GM12878 (cell line): ENCODE results near the gene TUBB. TPM values are rescaled to one million over a fixed set of nuclear protein-coding genes. Genes with fewer than 3 reads are reported as not detected.

Experiments used
- ATAC-seq: fragments of 200-7000 bp; cut with Tn5 transposase; 3 replicates; pipeline ENCODE4 v1.9.1; 2020; ENCODE audit warnings: mild to moderate bottlenecking, moderate library complexity
- BruUV-seq: library from RNA; stranded (reverse); fragments of 400-500 nt; replicated peaks from 2 replicates; lab custom pipeline; 2021; lab: Mats Ljungman, UMichigan
- CTCF ChIA-PET: fragments of 300-600 bp; sonication (Branson Sonifier 250); formaldehyde crosslinking; extraction: SDS; loops from one replicate; lab custom pipeline; 2021; ENCODE audit warnings: inconsistent platforms; lab: Yijun Ruan, JAX
- POLR2A ChIA-PET: fragments of 350-600 bp; formaldehyde crosslinking; extraction: SDS; loops from one replicate; lab custom pipeline; 2021; ENCODE audit warnings: inconsistent platforms; lab: Charles Lee
- RAD21 ChIA-PET: fragments of 300-600 bp; sonication (Branson Sonifier 250); formaldehyde crosslinking; loops from one replicate; lab custom pipeline; 2023; ENCODE audit warnings: antibody characterized with exemption; ENCODE audit not compliant: unreplicated experiment; lab: Charles Lee
- SMC1A ChIA-PET: fragments of 300-600 bp; sonication (Branson Sonifier 250); formaldehyde crosslinking; loops from one replicate; lab custom pipeline; 2023; ENCODE audit not compliant: unreplicated experiment, uncharacterized antibody; lab: Charles Lee
- DNase-seq: peaks from one replicate; pipeline ENCODE4 v3.0.0-alpha.2; 2011; ENCODE audit warnings: low read depth, low spot score
- FAIRE-seq: peaks from 3 replicates; lab custom pipeline; 2011; peaks lifted over from hg19 to GRCh38; lab: Jason Lieb, UNC
- H2AFZ ChIP-seq: 2 replicates; pipeline ENCODE4 v1.6.0; 2011; ENCODE audit warnings: low read depth, low read length, control low read depth; ENCODE audit not compliant: control insufficient read depth
- H3K27ac ChIP-seq: 2 replicates; pipeline ENCODE4 v1.5.1; 2011; ENCODE audit warnings: control low read depth; ENCODE audit not compliant: control insufficient read depth, insufficient read depth
- H3K27me3 ChIP-seq, 2 experiments: replicated peaks in 1 of 2; 2 replicates each; pipeline versions ENCODE4 v1.6.0 to v1.6.1; 2011; ENCODE audit warnings: low read length in 1 of 2; ENCODE audit not compliant: control insufficient read depth in 2 of 2, insufficient read depth in 2 of 2
- H3K36me3 ChIP-seq, 2 experiments: 2 replicates each; pipeline ENCODE4 v1.5.1; 2011; ENCODE audit warnings: low read length in 1 of 2; ENCODE audit not compliant: control insufficient read depth in 2 of 2, insufficient read depth in 2 of 2
- H3K4me1 ChIP-seq: 2 replicates; pipeline ENCODE4 v1.6.1; 2011; ENCODE audit warnings: mild to moderate bottlenecking, low read length, moderate library complexity, mixed read lengths; ENCODE audit not compliant: control insufficient read depth, insufficient read depth
- H3K4me2 ChIP-seq: 2 replicates; pipeline ENCODE4 v1.6.0; 2011; ENCODE audit warnings: control low read depth; ENCODE audit not compliant: control insufficient read depth, insufficient read depth
- H3K4me3 ChIP-seq: fragments of 200-600 bp; sonication (generic); 2 replicates; pipeline ENCODE4 v1.5.1; 2016
- H3K79me2 ChIP-seq: 2 replicates; pipeline ENCODE4 v1.6.0; 2011; ENCODE audit warnings: low read length; ENCODE audit not compliant: control insufficient read depth, insufficient read depth
- H3K9ac ChIP-seq: 2 replicates; pipeline ENCODE4 v1.8.0; 2011; ENCODE audit warnings: low read length, control low read depth, mixed read lengths; ENCODE audit not compliant: control insufficient read depth, insufficient read depth
- H3K9me3 ChIP-seq: replicated peaks from 3 replicates; pipeline ENCODE4 v1.5.1; 2011; ENCODE audit warnings: mild to moderate bottlenecking, low read length; ENCODE audit not compliant: control insufficient read depth, insufficient read depth
- H4K20me1 ChIP-seq: 2 replicates; pipeline ENCODE4 v1.6.0; 2011; ENCODE audit not compliant: control insufficient read depth, insufficient read depth
- HCFC1 ChIP-seq: fragments of 150-350 bp; IDR thresholded peaks from 2 replicates; pipeline ENCODE4 v1.6.1; 2014; ENCODE audit warnings: low read length
- MXI1 ChIP-seq: fragments of 150-350 bp; IDR thresholded peaks from 2 replicates; pipeline ENCODE4 v1.6.1; 2011; ENCODE audit warnings: low read depth, mild to moderate bottlenecking, inconsistent platforms, low read length, improper control_type of control experiment
- PAX5 ChIP-seq: IDR thresholded peaks from 2 replicates; pipeline ENCODE4 v1.6.1; 2011; ENCODE audit warnings: low read depth, low read length, borderline replicate concordance
- RELA ChIP-seq: fragments of 450-650 bp; IDR thresholded peaks from 2 replicates; pipeline ENCODE4 v1.8.0; 2014; ENCODE audit warnings: borderline replicate concordance; ENCODE audit not compliant: partially characterized antibody
- SPI1 ChIP-seq: IDR thresholded peaks from 2 replicates; pipeline ENCODE4 v1.6.1; 2011; ENCODE audit warnings: low read depth, mild to moderate bottlenecking, low read length, moderate library complexity, borderline replicate concordance; ENCODE audit not compliant: insufficient read depth
- SREBF1 ChIP-seq: IDR thresholded peaks from 2 replicates; pipeline ENCODE4 v1.6.1; 2012; ENCODE audit warnings: mild to moderate bottlenecking, low read length
- STAT1 ChIP-seq: fragments of 450-650 bp; conservative IDR thresholded peaks from 2 replicates; pipeline ENCODE4 v1.6.1; 2014; ENCODE audit warnings: antibody characterized with exemption, mild to moderate bottlenecking
- WGBS: methylation state at CpG from one replicate; pipeline ENCODE4 v1.1.6; 2016; ENCODE audit warnings: low lambda C conversion rate; ENCODE audit not compliant: insufficient replicate concordance, insufficient coverage; ENCODE audit errors: missing lambda C conversion rate; 5-methylcytosine and 5-hydroxymethylcytosine counted together
- in situ Hi-C: fragments of 300-500 bp; cut with MboI; formaldehyde crosslinking; loops from 9 replicates; pipeline ENCODE4 v1.14.3; 2018; ENCODE audit warnings: mixed read lengths
- intact Hi-C: fragments of 100-400 bp; cut with micrococcal nuclease; formaldehyde crosslinking; loops from one replicate; pipeline ENCODE4 v1.14.2; 2022; ENCODE audit not compliant: unreplicated experiment
- polyA plus RNA-seq, 11 experiments: library from polyadenylated mRNA; depleted of rRNA in 4 of 11; unstranded in 6 of 11; stranded (reverse) in 5 of 11; fragments of >200 nt; fragmentation: Nextera tagmentation in 4 of 11; fragmentation: Illumina TruSeq in 1 of 11; extraction: Ambion mirVana in 4 of 11; extraction: Trizol in 1 of 11; gene quantifications; 1 replicate in 1 of 11; 2 replicates in 10 of 11; pipeline versions ENCODE4 v1.2.1 to v1.2.3, GENCODE V29; 2011 to 2016; ENCODE audit warnings: inconsistent platforms in 2 of 11, missing spikeins in 2 of 11, low read depth in 1 of 11
- total RNA-seq, 4 experiments: library from RNA; depleted of rRNA in 3 of 4; stranded (reverse); fragments of >200 nt in 3 of 4; fragmentation: Illumina TruSeq in 1 of 4; extraction: Trizol in 1 of 4; gene quantifications; 2 replicates each; pipeline versions ENCODE4 v1.2.1 to v1.2.3, GENCODE V29; 2013 to 2021
- TF ChIP-seq, protein P1 (sequence below): fragments of 450-650 bp; IDR thresholded peaks from 2 replicates; pipeline ENCODE4 v1.6.1; 2017; ENCODE audit warnings: borderline replicate concordance
- TF ChIP-seq, protein P2 (sequence below): IDR thresholded peaks from 2 replicates; pipeline ENCODE4 v1.6.1; 2011; ENCODE audit warnings: low read depth, mild to moderate bottlenecking, low read length, moderate library complexity, borderline replicate concordance; ENCODE audit errors: extremely low read depth
- TF ChIP-seq, protein P3 (sequence below), 3 experiments: IDR thresholded peaks in 2 of 3; conservative IDR thresholded peaks in 1 of 3; 2 replicates each; pipeline ENCODE4 v1.5.1; 2011; ENCODE audit warnings: low read depth in 3 of 3, low read length in 3 of 3, mild to moderate bottlenecking in 3 of 3, control low read depth in 2 of 3, moderate library complexity in 2 of 3, inconsistent platforms in 1 of 3, mixed read lengths in 1 of 3; ENCODE audit not compliant: control insufficient read depth in 2 of 3, insufficient read depth in 1 of 3; ENCODE audit errors: extremely low read depth in 1 of 3

The TUBB gene
- total and polyA plus RNA-seq, 10 of the 15 experiments (the other 5 are each of a cell fraction or from before 2014, with no cell fraction given): 1,039 to 3,052 (median 1,656) TPM

DNA sequence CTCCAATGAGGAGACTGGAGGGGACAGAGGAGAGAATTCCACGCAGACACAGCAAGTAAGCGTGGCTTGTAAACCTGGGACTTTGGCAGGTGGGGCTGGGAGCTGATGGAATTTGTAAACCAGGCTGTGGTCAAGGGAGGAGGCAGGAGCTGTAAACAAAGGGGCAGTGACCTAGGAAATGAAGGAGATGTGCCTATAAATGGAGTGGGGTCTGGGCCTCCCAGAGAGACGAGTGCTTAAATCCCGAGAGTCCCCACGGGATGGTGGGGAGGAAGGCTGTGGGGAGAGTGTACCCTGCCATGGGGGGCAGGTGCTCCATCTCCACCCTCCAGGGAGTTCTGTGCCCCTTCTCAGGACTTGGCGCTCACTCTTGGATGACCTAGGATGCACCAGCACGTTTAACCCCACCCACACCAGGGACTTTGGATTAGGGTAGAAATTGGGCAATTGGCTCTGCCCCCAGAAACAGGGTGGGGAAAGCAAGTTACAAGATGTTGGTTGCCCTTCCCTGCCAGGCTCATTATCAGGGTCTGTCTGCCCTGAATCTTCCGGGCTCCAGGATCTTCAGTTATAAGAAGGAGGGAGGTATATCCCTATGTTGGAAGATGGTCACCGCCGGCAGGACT is 43.4 kb upstream of the TUBB start:
- TF ChIP-seq SREBF1 (no peak), RELA (no peak), SPI1 (no peak), MXI1 (no peak), HCFC1 (no peak), PAX5 (no peak), STAT1 (no peak)
- TF ChIP-seq, protein P1, sequence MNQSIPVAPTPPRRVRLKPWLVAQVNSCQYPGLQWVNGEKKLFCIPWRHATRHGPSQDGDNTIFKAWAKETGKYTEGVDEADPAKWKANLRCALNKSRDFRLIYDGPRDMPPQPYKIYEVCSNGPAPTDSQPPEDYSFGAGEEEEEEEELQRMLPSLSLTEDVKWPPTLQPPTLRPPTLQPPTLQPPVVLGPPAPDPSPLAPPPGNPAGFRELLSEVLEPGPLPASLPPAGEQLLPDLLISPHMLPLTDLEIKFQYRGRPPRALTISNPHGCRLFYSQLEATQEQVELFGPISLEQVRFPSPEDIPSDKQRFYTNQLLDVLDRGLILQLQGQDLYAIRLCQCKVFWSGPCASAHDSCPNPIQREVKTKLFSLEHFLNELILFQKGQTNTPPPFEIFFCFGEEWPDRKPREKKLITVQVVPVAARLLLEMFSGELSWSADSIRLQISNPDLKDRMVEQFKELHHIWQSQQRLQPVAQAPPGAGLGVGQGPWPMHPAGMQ: no peak
- TF ChIP-seq, protein P2, sequence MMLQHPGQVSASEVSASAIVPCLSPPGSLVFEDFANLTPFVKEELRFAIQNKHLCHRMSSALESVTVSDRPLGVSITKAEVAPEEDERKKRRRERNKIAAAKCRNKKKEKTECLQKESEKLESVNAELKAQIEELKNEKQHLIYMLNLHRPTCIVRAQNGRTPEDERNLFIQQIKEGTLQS: no peak
- TF ChIP-seq, protein P3, sequence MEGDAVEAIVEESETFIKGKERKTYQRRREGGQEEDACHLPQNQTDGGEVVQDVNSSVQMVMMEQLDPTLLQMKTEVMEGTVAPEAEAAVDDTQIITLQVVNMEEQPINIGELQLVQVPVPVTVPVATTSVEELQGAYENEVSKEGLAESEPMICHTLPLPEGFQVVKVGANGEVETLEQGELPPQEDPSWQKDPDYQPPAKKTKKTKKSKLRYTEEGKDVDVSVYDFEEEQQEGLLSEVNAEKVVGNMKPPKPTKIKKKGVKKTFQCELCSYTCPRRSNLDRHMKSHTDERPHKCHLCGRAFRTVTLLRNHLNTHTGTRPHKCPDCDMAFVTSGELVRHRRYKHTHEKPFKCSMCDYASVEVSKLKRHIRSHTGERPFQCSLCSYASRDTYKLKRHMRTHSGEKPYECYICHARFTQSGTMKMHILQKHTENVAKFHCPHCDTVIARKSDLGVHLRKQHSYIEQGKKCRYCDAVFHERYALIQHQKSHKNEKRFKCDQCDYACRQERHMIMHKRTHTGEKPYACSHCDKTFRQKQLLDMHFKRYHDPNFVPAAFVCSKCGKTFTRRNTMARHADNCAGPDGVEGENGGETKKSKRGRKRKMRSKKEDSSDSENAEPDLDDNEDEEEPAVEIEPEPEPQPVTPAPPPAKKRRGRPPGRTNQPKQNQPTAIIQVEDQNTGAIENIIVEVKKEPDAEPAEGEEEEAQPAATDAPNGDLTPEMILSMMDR (IDR thresholded peaks at IDR 0.05 in 2 of 3, conservative IDR thresholded peaks at IDR 0.05 in 1 of 3; ENCODE audit: control insufficient read depth in 2 of 3, extremely low read depth in 1 of 3, insufficient read depth in 1 of 3, low read depth in 3 of 3, low read length in 3 of 3): no peak

More for the DNA sequence above, 43.4 kb upstream of the TUBB start:
- DNase-seq (no peak), FAIRE-seq (no peak), ATAC-seq (no peak)
- Histone ChIP-seq H3K9me3 (no peaks in the 10 kb centered on the region), H3K79me2 (peaks cover 45% of the 10 kb centered on the region), H3K36me3 (peaks cover 10 to 24% of the 10 kb centered on the region in 2 experiments), H4K20me1 (peaks cover 5% of the 10 kb centered on the region; the same call in 1 of the 2 replicates), H2AFZ (no peak overlapping the region), H3K9ac (no peak overlapping the region), H3K4me3 (no peak overlapping the region), H3K27ac (no peak overlapping the region), H3K27me3 (no peaks in the 10 kb centered on the region), H3K4me1 (peaks cover 8% of the 10 kb centered on the region), H3K4me2 (no peak overlapping the region)
- ChIA-PET CTCF (interaction anchor here (1.1 to 9.5 kb wide), 7 partner anchors 8 to 195 kb away, joined by 3 to 487 read pairs (median 14); partner anchors contain the start of genes MDC1 and TUBB), SMC1A (interaction anchor here (11.3 kb wide), 1 partner anchor 47 kb away, joined by 265 read pairs; the partner anchor contains the start of genes MDC1 and TUBB), RAD21 (interaction anchor here (14.2 kb wide), 1 partner anchor 56 kb away, joined by 232 read pairs; no protein-coding TSS in a partner anchor), POLR2A (interaction anchor here (9.5 kb wide), 1 partner anchor 43 kb away, joined by 200 read pairs; the partner anchor contains the start of genes MDC1 and TUBB)
- in situ Hi-C loops: no loop called here
- WGBS: 87% methylated on average over 10 of the region's 10 CpGs
- intact Hi-C loops: no loop called here
- BruUV-seq: TSS peak; percentile 45
